Measurements from ENCODE around the gene ASS1.

Gene ASS1

DNA sequence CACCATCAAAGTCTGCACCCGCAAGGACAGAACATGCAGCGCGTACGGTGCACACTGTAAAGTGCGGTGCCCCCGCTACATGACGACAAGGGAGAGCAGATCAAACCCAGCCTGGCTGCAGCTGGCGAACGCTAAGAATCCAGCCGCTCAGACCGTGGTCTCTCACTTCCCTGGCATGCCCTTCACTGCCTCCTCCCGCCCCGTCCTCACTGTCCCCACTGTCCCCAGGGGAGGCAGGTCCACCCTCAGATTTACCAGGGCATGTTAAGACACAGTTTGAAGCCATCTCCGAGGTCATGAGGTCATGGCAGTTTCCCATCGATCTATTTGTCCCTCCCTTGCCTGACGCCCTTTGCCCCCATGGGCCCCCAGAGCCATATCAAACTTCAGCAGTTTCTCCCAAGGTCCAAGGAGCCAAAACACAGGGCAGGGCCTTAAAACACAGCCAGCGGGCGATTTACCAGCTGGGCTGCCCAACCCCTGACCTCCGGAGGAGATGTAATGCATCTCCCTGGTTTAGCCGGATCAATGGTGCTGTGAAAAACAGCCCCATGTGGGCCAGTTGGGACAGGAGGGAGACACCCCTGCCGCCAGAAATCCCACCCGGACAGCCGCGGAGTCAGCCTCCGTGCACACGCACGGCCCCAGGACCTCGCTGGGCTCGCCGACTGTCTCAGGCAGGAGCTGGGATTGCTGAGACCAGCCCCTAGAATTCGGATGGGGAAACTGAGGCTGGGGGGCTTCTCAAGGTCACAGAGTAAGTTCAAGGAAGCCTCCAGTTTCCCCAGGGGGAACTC, 82.3 kb downstream of the ASS1 start:
- no peak for TF ChIP-seq EZH2phosphoT487 (conservative IDR thresholded peaks at IDR 0.05; ENCODE audit: low read length)
- TF ChIP-seq, protein P1, sequence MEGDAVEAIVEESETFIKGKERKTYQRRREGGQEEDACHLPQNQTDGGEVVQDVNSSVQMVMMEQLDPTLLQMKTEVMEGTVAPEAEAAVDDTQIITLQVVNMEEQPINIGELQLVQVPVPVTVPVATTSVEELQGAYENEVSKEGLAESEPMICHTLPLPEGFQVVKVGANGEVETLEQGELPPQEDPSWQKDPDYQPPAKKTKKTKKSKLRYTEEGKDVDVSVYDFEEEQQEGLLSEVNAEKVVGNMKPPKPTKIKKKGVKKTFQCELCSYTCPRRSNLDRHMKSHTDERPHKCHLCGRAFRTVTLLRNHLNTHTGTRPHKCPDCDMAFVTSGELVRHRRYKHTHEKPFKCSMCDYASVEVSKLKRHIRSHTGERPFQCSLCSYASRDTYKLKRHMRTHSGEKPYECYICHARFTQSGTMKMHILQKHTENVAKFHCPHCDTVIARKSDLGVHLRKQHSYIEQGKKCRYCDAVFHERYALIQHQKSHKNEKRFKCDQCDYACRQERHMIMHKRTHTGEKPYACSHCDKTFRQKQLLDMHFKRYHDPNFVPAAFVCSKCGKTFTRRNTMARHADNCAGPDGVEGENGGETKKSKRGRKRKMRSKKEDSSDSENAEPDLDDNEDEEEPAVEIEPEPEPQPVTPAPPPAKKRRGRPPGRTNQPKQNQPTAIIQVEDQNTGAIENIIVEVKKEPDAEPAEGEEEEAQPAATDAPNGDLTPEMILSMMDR (IDR thresholded peaks at IDR 0.05; ENCODE audit: insufficient read depth, low read length, poor library complexity, severe bottlenecking), result no peak
- no peak overlapping the region for H3K4me2 ChIP-seq (ENCODE audit: low read depth, low read length, poor library complexity, severe bottlenecking)
- no peak overlapping the region for H3K27ac ChIP-seq (ENCODE audit: low read depth, low read length)
- H3K9ac ChIP-seq (ENCODE audit: low read length), result no peak overlapping the region
- no peaks in the 10 kb centered on the region for H3K27me3 ChIP-seq (ENCODE audit: low read length)
- no peaks in the 10 kb centered on the region for H3F3A ChIP-seq (ENCODE audit: insufficient read depth)
- H4K20me1 ChIP-seq (ENCODE audit: low read depth, low read length), result no peaks in the 10 kb centered on the region
- H3K9me2 ChIP-seq (replicated peaks; ENCODE audit: insufficient read depth, low read length), result no peaks in the 10 kb centered on the region
- H3K4me3 ChIP-seq (ENCODE audit: insufficient read depth, low read length, poor library complexity, severe bottlenecking), result no peak overlapping the region
- no peak overlapping the region for H2AFZ ChIP-seq (ENCODE audit: low read depth, low read length, severe bottlenecking)
- H3K36me3 ChIP-seq (ENCODE audit: low read length), result no peaks in the 10 kb centered on the region
- H3K9me3 ChIP-seq (ENCODE audit: insufficient read depth, low read length), result no peaks in the 10 kb centered on the region
- no peaks in the 10 kb centered on the region for H3K79me2 ChIP-seq (ENCODE audit: insufficient read depth, low read length)

DNA sequence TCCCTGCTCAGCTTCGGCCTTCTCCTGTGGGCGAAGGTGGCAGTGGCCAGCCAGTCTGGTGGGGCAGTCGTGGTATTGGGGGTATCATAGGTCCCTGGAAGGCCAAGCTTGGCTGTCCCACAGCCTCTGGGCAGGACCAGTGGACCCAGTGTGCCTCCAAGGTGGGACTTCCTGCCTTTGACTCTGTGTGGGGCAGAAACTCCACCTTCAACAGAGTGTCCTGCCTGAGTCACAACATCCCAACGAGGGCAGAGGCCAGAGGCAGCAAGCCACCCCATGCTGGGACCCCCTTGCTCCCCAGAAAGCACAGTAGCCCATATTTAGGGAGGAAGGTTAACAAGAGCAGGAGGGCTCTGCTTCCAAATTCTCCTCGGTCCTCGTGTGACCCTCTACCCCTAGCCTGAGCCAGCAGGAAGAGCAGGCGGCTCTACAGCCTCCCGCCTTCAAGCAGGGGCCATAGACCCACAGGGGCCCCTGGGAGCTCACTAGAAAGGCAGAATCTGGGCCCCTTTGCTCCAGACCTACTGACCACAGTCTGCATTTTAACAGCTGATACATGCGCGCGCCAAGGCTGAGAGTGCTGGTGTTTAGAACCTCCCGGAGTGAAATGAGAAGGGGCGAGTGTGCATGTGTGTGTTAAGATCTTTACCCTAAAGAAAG, 83.0 kb downstream of the ASS1 start:
- no peak overlapping the region for H3K9ac ChIP-seq (ENCODE audit: low read length)
- no peaks in the 10 kb centered on the region for H4K20me1 ChIP-seq (ENCODE audit: low read depth, low read length)
- no peaks in the 10 kb centered on the region for H3K9me3 ChIP-seq (ENCODE audit: insufficient read depth, low read length)
- no peak overlapping the region for H2AFZ ChIP-seq (ENCODE audit: low read depth, low read length, severe bottlenecking)
- no peaks in the 10 kb centered on the region for H3F3A ChIP-seq (ENCODE audit: insufficient read depth)
- no peaks in the 10 kb centered on the region for H3K27me3 ChIP-seq (ENCODE audit: low read length)
- no peaks in the 10 kb centered on the region for H3K79me2 ChIP-seq (ENCODE audit: insufficient read depth, low read length)
- no peak overlapping the region for H3K4me3 ChIP-seq (ENCODE audit: insufficient read depth, low read length, poor library complexity, severe bottlenecking)
- no peak overlapping the region for H3K27ac ChIP-seq (ENCODE audit: low read depth, low read length)
- no peak overlapping the region for H3K4me2 ChIP-seq (ENCODE audit: low read depth, low read length, poor library complexity, severe bottlenecking)
- H3K36me3 ChIP-seq (ENCODE audit: low read length), result no peaks in the 10 kb centered on the region
- no peaks in the 10 kb centered on the region for H3K9me2 ChIP-seq (replicated peaks; ENCODE audit: insufficient read depth, low read length)
- TF ChIP-seq, protein P1 (IDR thresholded peaks at IDR 0.05; ENCODE audit: insufficient read depth, low read length, poor library complexity, severe bottlenecking), result no peak
- TF ChIP-seq EZH2phosphoT487 (conservative IDR thresholded peaks at IDR 0.05; ENCODE audit: low read length), result no peak

DNA sequence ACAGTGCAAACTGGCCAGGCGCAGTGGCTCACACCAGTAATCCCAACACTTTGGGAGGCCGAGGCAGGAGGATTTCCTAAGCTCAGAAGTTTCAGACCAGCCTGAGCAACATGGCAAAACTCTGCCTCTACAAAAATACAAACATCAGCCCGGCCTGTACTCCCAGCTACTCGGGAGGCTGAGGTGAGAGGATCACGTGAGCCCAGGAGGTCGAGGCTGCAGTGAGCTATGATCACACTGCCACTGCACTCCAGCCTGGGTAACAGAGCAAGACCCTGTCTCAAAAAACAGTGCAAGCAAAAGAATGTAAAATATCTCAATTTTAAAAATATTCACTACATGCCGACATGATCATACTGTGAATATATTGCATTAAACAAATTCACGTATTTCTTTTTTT, 83.9 kb downstream of the ASS1 start:
- no peaks in the 10 kb centered on the region for H3K79me2 ChIP-seq (ENCODE audit: insufficient read depth, low read length)
- no peak overlapping the region for H3K27ac ChIP-seq (ENCODE audit: low read depth, low read length)
- H2AFZ ChIP-seq (ENCODE audit: low read depth, low read length, severe bottlenecking), result no peak overlapping the region
- no peaks in the 10 kb centered on the region for H3K9me3 ChIP-seq (ENCODE audit: insufficient read depth, low read length)
- TF ChIP-seq EZH2phosphoT487 (conservative IDR thresholded peaks at IDR 0.05; ENCODE audit: low read length), result no peak
- TF ChIP-seq, protein P1 (IDR thresholded peaks at IDR 0.05; ENCODE audit: insufficient read depth, low read length, poor library complexity, severe bottlenecking), result no peak
- H3K9me2 ChIP-seq (replicated peaks; ENCODE audit: insufficient read depth, low read length), result no peaks in the 10 kb centered on the region
- no peaks in the 10 kb centered on the region for H3F3A ChIP-seq (ENCODE audit: insufficient read depth)
- H3K4me2 ChIP-seq (ENCODE audit: low read depth, low read length, poor library complexity, severe bottlenecking), result no peak overlapping the region
- H4K20me1 ChIP-seq (ENCODE audit: low read depth, low read length), result no peaks in the 10 kb centered on the region
- no peak overlapping the region for H3K9ac ChIP-seq (ENCODE audit: low read length)
- no peak overlapping the region for H3K4me3 ChIP-seq (ENCODE audit: insufficient read depth, low read length, poor library complexity, severe bottlenecking)
- no peaks in the 10 kb centered on the region for H3K27me3 ChIP-seq (ENCODE audit: low read length)
- H3K36me3 ChIP-seq (ENCODE audit: low read length), result no peaks in the 10 kb centered on the region

Data from SU-DHL-6 (cell line).